Measurements from ENCODE around the gene SLC7A9. TPM values are rescaled to one million over a fixed set of nuclear protein-coding genes. Genes with fewer than 3 reads are reported as not detected.

Gene SLC7A9
- total RNA-seq, 2 experiments from 2014 or later, result 0.22 TPM; not detected in 1

DNA sequence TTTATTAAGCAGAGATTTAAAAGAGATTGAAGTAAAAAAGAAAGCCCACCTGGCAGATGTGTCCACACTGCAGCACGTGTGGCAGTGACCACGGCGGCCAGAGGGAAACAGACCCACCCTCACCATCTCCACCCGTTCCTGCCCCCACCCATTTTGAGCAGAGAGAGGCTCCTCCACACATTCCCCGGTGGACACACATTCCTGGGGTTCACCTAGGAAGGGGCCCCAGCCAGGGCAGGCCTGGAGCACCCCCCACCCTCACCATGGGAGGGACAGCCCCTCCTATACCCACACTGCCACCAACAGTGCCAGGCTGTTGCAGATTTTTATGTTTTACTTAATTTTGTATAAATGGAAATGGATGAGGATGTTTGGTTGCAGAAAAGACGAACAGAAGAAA is 54.9 kb downstream of the SLC7A9 start:
- Mint-ChIP-seq H3K27ac (no peak overlapping the region), H3K9me3 (no peaks in the 10 kb centered on the region), H3K4me1 (ENCODE audit: low read depth) (peaks cover 10% of the 10 kb centered on the region), H3K36me3 (no peaks in the 10 kb centered on the region), H3K27me3 (peaks cover 2% of the 10 kb centered on the region), H3K4me3 (no peak overlapping the region)
- DNase-seq, result no peak
- ChIA-PET POLR2A (no interaction called here), CTCF (interaction anchor here (1.0 kb wide), 1 partner anchor 23 kb away, joined by 3 read pairs; no protein-coding TSS in a partner anchor)
- intact Hi-C loops (cut with micrococcal nuclease), result no loop called here

DNA sequence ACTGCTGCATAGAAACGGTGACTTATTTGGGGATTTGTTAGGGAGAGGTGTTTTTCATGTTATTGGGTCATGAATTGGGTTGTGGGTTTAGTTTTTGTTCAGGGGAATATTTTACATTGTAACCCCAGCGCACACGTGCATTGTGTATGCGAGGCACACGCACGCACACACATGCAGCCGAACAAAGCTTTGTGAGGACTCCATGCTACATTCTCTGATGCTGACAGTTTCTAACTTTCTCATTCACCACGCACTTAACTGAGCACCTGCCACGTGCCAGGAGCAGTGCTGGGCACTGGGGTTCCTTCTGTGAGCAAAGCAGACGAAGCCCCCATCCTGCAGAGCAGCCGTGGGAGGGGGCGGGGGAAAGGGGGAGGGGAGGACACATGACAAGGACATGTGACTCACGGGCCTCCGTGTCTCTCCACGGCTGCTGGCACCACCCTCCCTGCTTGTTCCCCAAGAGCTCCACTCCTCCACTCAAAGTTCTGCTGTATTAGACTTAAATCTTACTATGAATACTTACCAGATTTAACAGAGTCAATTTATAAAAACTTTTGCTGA is 55.6 kb downstream of the SLC7A9 start:
- H3K9me3 Mint-ChIP-seq, result no peaks in the 10 kb centered on the region
- peaks cover 16% of the 10 kb centered on the region for H3K4me1 Mint-ChIP-seq (ENCODE audit: low read depth)
- POLR2A ChIA-PET, result no interaction called here
- H3K27ac Mint-ChIP-seq, result no peak overlapping the region
- DNase-seq, result peak; percentile 13
- CTCF ChIA-PET, result no interaction called here
- H3K4me3 Mint-ChIP-seq, result no peak overlapping the region
- H3K36me3 Mint-ChIP-seq, result no peaks in the 10 kb centered on the region
- H3K27me3 Mint-ChIP-seq, result peaks cover 3% of the 10 kb centered on the region
- intact Hi-C loops (cut with micrococcal nuclease), result no loop called here

- intact Hi-C loops (cut with micrococcal nuclease), result no loop called here
Measured at GRCh38 chr19:32812571-32812970, 57.0 kb downstream of the SLC7A9 start.

GRCh38 chr19:32812036-32812435 is 57.5 kb downstream of the SLC7A9 start:
- intact Hi-C loops (cut with micrococcal nuclease), result no loop called here
- Mint-ChIP-seq H3K36me3 (no peaks in the 10 kb centered on the region), H3K27me3 (peaks cover 3% of the 10 kb centered on the region), H3K4me3 (no peak overlapping the region), H3K9me3 (no peaks in the 10 kb centered on the region), H3K4me1 (ENCODE audit: low read depth) (peaks cover 17% of the 10 kb centered on the region), H3K27ac (no peak overlapping the region)
- no peak for DNase-seq
- ChIA-PET CTCF (no interaction called here), POLR2A (no interaction called here)

More at GRCh38 chr19:32812571-32812970, 57.0 kb downstream of the SLC7A9 start:
- Mint-ChIP-seq H3K4me3 (no peak overlapping the region), H3K36me3 (no peaks in the 10 kb centered on the region), H3K9me3 (no peaks in the 10 kb centered on the region), H3K27ac (no peak overlapping the region), H3K27me3 (peaks cover 3% of the 10 kb centered on the region), H3K4me1 (ENCODE audit: low read depth) (peaks cover 17% of the 10 kb centered on the region)
- ChIA-PET POLR2A (no interaction called here), CTCF (interaction anchor here (0.6 kb wide), 1 partner anchor 129 kb away, joined by 3 read pairs; no protein-coding TSS in a partner anchor)
- no peak for DNase-seq

DNA sequence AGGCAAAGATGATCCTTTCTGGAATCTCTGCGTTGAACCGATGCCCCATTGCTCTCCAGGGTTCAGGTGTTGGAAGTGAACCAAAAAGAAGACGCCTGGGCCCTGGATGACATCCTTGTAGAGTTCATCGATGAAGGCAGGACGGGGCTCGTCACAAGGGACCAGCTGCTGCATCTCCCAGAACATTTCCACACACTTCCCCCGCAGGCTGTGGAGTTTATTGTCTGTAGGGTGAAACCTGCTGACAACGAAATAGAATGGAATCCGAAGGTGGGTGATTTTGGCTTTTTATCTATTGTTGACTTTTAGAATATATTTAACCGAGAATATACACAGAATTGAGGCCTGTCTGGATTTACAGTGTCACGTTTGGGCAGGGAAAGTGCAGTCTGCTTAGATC is 58.4 kb downstream of the SLC7A9 start:
- CTCF ChIA-PET, result no interaction called here
- POLR2A ChIA-PET, result no interaction called here
- DNase-seq, result no peak
- H3K27ac Mint-ChIP-seq, result no peak overlapping the region
- peaks cover 17% of the 10 kb centered on the region for H3K4me1 Mint-ChIP-seq (ENCODE audit: low read depth)
- no peak overlapping the region for H3K4me3 Mint-ChIP-seq
- intact Hi-C loops (cut with micrococcal nuclease), result no loop called here
- H3K27me3 Mint-ChIP-seq, result peaks cover 3% of the 10 kb centered on the region
- no peaks in the 10 kb centered on the region for H3K9me3 Mint-ChIP-seq
- no peaks in the 10 kb centered on the region for H3K36me3 Mint-ChIP-seq

- Mint-ChIP-seq H3K9me3 (no peaks in the 10 kb centered on the region), H3K27ac (no peak overlapping the region), H3K36me3 (no peaks in the 10 kb centered on the region), H3K4me1 (ENCODE audit: low read depth) (peaks cover 17% of the 10 kb centered on the region), H3K4me3 (no peak overlapping the region), H3K27me3 (peaks cover 3% of the 10 kb centered on the region)
- ChIA-PET CTCF (no interaction called here), POLR2A (no interaction called here)
- intact Hi-C loops (cut with micrococcal nuclease), result no loop called here
- no peak for DNase-seq
Measured at GRCh38 chr19:32810452-32810851, 59.1 kb downstream of the SLC7A9 start.

- POLR2A ChIA-PET, result no interaction called here
- intact Hi-C loops (cut with micrococcal nuclease), result no loop called here
- H3K27ac Mint-ChIP-seq, result no peak overlapping the region
Measured at GRCh38 chr19:32809754-32810153, 59.8 kb downstream of the SLC7A9 start.

GRCh38 chr19:32809254-32809653 is 60.3 kb downstream of the SLC7A9 start:
- no peak overlapping the region for H3K4me3 Mint-ChIP-seq
- H3K27me3 Mint-ChIP-seq, result peaks cover 3% of the 10 kb centered on the region
- intact Hi-C loops (cut with micrococcal nuclease), result no loop called here
- POLR2A ChIA-PET, result no interaction called here
- no peaks in the 10 kb centered on the region for H3K36me3 Mint-ChIP-seq
- no peak overlapping the region for H3K27ac Mint-ChIP-seq
- CTCF ChIA-PET, result no interaction called here
- no peaks in the 10 kb centered on the region for H3K9me3 Mint-ChIP-seq
- peaks cover 17% of the 10 kb centered on the region for H3K4me1 Mint-ChIP-seq (ENCODE audit: low read depth)
- DNase-seq, result no peak

More at GRCh38 chr19:32809754-32810153, 59.8 kb downstream of the SLC7A9 start:
- Mint-ChIP-seq H3K9me3 (no peaks in the 10 kb centered on the region), H3K27me3 (peaks cover 3% of the 10 kb centered on the region), H3K4me1 (ENCODE audit: low read depth) (peaks cover 17% of the 10 kb centered on the region), H3K4me3 (no peak overlapping the region), H3K36me3 (no peaks in the 10 kb centered on the region)
- DNase-seq, result no peak
- CTCF ChIA-PET, result no interaction called here

DNA sequence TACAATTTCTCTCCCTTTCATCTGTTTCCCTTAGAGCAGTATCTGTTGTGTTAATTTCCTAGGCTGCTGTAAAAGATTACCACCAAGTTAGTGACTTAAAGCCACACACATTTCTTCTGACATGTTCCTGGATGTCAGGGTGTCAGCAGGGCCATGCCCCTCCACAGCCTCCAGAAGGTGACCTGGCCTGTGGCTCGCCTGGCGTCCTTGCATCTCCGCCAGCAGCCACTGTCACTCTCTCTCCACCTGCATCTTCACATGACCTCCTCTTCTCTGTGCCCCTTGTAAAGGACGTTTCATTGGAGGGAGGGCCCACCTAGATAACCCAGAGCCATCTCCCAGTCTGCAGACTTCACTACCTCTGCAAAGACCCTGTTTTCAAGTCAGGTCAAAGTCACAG is 61.3 kb downstream of the SLC7A9 start:
- ChIA-PET CTCF (no interaction called here), POLR2A (no interaction called here)
- Mint-ChIP-seq H3K9me3 (no peaks in the 10 kb centered on the region), H3K4me1 (ENCODE audit: low read depth) (peaks cover 17% of the 10 kb centered on the region), H3K36me3 (no peaks in the 10 kb centered on the region), H3K27me3 (peaks cover 3% of the 10 kb centered on the region), H3K27ac (no peak overlapping the region), H3K4me3 (no peak overlapping the region)
- intact Hi-C loops (cut with micrococcal nuclease), result no loop called here
- DNase-seq, result no peak

DNA sequence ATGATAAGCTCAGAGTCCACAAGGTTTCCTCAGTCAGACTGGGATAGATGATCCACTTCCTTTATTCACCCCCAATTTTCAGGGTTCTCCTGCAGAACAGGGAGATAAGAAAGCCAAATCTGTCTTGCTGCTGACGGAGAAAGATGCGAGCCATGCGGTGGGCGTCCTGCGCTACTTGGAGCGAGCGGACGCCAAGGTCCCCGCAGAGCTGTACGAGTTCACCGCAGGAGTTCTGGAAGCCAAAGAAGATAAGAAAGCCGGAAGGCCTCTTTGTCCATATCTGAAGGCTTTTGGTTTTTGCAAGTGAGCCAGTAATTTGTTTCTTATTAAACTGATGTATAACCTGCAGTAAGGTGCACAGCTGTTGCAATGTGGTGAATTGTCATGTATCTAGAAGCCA is 66.7 kb downstream of the SLC7A9 start:
- H3K9me3 Mint-ChIP-seq, result no peaks in the 10 kb centered on the region

GRCh38 chr19:32800754-32801153 is 68.8 kb downstream of the SLC7A9 start:
- ChIA-PET POLR2A (no interaction called here), CTCF (no interaction called here)
- intact Hi-C loops (cut with micrococcal nuclease), result no loop called here
- no peaks in the 10 kb centered on the region for H3K9me3 Mint-ChIP-seq
- H3K27me3 Mint-ChIP-seq, result no peaks in the 10 kb centered on the region
- DNase-seq, result no peak
- no peak overlapping the region for H3K4me3 Mint-ChIP-seq
- no peak overlapping the region for H3K27ac Mint-ChIP-seq
- no peaks in the 10 kb centered on the region for H3K36me3 Mint-ChIP-seq
- peaks cover 11% of the 10 kb centered on the region for H3K4me1 Mint-ChIP-seq (ENCODE audit: low read depth)

More for the DNA sequence above, 66.7 kb downstream of the SLC7A9 start:
- intact Hi-C loops (cut with micrococcal nuclease), result no loop called here
- H3K4me1 Mint-ChIP-seq (ENCODE audit: low read depth), result peaks cover 6% of the 10 kb centered on the region
- H3K27ac Mint-ChIP-seq, result no peak overlapping the region
- no peak for DNase-seq
- H3K36me3 Mint-ChIP-seq, result no peaks in the 10 kb centered on the region
- no peaks in the 10 kb centered on the region for H3K27me3 Mint-ChIP-seq
- ChIA-PET POLR2A (no interaction called here), CTCF (no interaction called here)
- no peak overlapping the region for H3K4me3 Mint-ChIP-seq

DNA sequence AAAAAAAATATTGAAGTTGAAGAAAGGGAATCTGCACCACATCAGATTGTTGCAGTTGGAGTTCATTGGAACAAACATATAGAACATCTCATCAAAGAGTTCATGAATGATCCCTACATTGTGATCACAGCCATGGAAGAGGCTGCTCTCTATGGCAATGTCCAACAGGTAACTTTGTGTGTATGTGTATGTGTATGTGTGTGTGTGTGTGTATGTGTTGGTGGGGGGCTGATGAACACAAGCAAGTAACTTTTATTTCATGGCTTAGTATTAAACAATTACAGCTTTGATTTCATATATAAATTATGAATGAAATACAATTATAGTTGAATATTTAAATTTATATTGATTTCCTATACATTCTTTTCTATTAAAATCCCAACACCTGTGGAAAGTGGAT is 69.4 kb downstream of the SLC7A9 start:
- Mint-ChIP-seq H3K4me1 (ENCODE audit: low read depth) (peaks cover 16% of the 10 kb centered on the region), H3K36me3 (no peaks in the 10 kb centered on the region), H3K9me3 (no peaks in the 10 kb centered on the region), H3K4me3 (no peak overlapping the region), H3K27me3 (no peaks in the 10 kb centered on the region), H3K27ac (no peak overlapping the region)
- DNase-seq, result no peak
- intact Hi-C loops (cut with micrococcal nuclease), result no loop called here
- ChIA-PET CTCF (no interaction called here), POLR2A (no interaction called here)

DNA sequence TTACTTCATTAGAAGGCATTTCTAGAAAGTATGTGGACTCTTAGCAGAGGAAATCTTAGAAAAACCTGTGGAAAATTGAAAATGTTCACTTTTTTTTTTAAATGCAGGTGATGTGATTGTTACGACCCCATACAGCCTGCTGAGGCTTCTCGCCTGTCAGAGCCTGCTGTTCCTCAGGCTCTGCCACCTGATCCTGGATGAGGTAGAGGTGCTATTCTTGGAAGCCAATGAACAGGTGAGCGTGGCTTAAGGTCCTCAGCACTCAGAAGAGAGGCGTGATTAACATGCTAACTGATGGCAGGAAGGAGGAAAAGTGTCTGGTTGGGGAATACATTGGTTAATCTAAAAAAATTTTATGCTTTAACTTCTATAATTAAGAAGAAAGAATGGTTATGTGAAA is 71.4 kb downstream of the SLC7A9 start:
- intact Hi-C loops (cut with micrococcal nuclease), result no loop called here
- H3K36me3 Mint-ChIP-seq, result no peaks in the 10 kb centered on the region
- DNase-seq, result no peak
- CTCF ChIA-PET, result no interaction called here
- H3K27me3 Mint-ChIP-seq, result no peaks in the 10 kb centered on the region
- H3K4me3 Mint-ChIP-seq, result no peak overlapping the region
- no peaks in the 10 kb centered on the region for H3K9me3 Mint-ChIP-seq
- POLR2A ChIA-PET, result no interaction called here
- no peak overlapping the region for H3K27ac Mint-ChIP-seq
- H3K4me1 Mint-ChIP-seq (ENCODE audit: low read depth), result peaks cover 28% of the 10 kb centered on the region

Measured in activated CD4-positive, alpha-beta memory T cell treated with anti-CD3 and anti-CD28 coated beads for 36 hours (primary cell).